GM18951 (cell line): ENCODE data around the gene PCDH12.

ENCODE experiments used
- POLR2A ChIP-seq: IDR thresholded peaks from 4 replicates; pipeline ENCODE4 v1.6.1; 2011; ENCODE audit warnings: mild to moderate bottlenecking; ENCODE audit not compliant: insufficient read length, insufficient read depth; ENCODE audit errors: extremely low read depth
- in situ Hi-C: fragments of 300-500 bp; cut with MboI; formaldehyde crosslinking; loops from one replicate; pipeline ENCODE4 v1.12.0; 2022; ENCODE audit warnings: low sequenced_read_pairs, mixed read lengths, inconsistent platforms; ENCODE audit not compliant: unreplicated experiment

The PCDH12 gene

GRCh38 chr5:141920771-141921170, 37.2 kb downstream of the PCDH12 start:
- in situ Hi-C loops, result no loop called here
- TF ChIP-seq POLR2A, result no peak

GRCh38 chr5:141919218-141920119, 38.5 kb downstream of the PCDH12 start:
- no peak for TF ChIP-seq POLR2A
- in situ Hi-C loops, result no loop called here

- no peak for TF ChIP-seq POLR2A
- in situ Hi-C loops, result no loop called here
Observed at GRCh38 chr5:141917760-141918159, 40.2 kb downstream of the PCDH12 start.

- TF ChIP-seq POLR2A, result no peak
Observed at GRCh38 chr5:141916522-141916921, 41.5 kb downstream of the PCDH12 start.

GRCh38 chr5:141915881-141916336, 42.1 kb downstream of the PCDH12 start:
- no peak for TF ChIP-seq POLR2A
- in situ Hi-C loops, result no loop called here

More at GRCh38 chr5:141916522-141916921, 41.5 kb downstream of the PCDH12 start:
- in situ Hi-C loops, result no loop called here

- TF ChIP-seq POLR2A, result no peak
- in situ Hi-C loops, result no loop called here
Observed at GRCh38 chr5:141914797-141915196, 43.2 kb downstream of the PCDH12 start.

- in situ Hi-C loops, result no loop called here
Observed at GRCh38 chr5:141914199-141914743, 43.7 kb downstream of the PCDH12 start.

GRCh38 chr5:141913560-141914198, 44.3 kb downstream of the PCDH12 start:
- no peak for TF ChIP-seq POLR2A
- in situ Hi-C loops, result no loop called here

More at GRCh38 chr5:141914199-141914743, 43.7 kb downstream of the PCDH12 start:
- TF ChIP-seq POLR2A, result no peak

GRCh38 chr5:141910271-141910673, 47.7 kb downstream of the PCDH12 start:
- TF ChIP-seq POLR2A, result no peak
- in situ Hi-C loops, result no loop called here

- no peak for TF ChIP-seq POLR2A
- in situ Hi-C loops, result no loop called here
Observed at GRCh38 chr5:141909212-141909611, 48.8 kb downstream of the PCDH12 start.

- in situ Hi-C loops, result no loop called here
Observed at GRCh38 chr5:141908796-141909195, 49.2 kb downstream of the PCDH12 start.

GRCh38 chr5:141906972-141907371, 51.0 kb downstream of the PCDH12 start:
- in situ Hi-C loops, result no loop called here
- TF ChIP-seq POLR2A, result no peak

More at GRCh38 chr5:141908796-141909195, 49.2 kb downstream of the PCDH12 start:
- TF ChIP-seq POLR2A, result no peak

- no peak for TF ChIP-seq POLR2A
- in situ Hi-C loops, result no loop called here
Observed at GRCh38 chr5:141906517-141906916, 51.5 kb downstream of the PCDH12 start.
